DND-41 (cell line): ENCODE results near the gene GARIN5B.

Experiments
- ATAC-seq: fragments of 200-7000 bp; cut with Tn5 transposase; 3 replicates; pipeline ENCODE4 v1.9.1; 2021; ENCODE audit warnings: low read depth; ENCODE audit not compliant: insufficient read depth
- DNase-seq: peaks from one replicate; pipeline ENCODE4 v3.0.0-alpha.2; 2020
- H2AFZ ChIP-seq: 2 replicates; pipeline ENCODE4 v1.6.0; 2012; ENCODE audit warnings: low read depth, low read length
- H3K27ac ChIP-seq: 2 replicates; pipeline ENCODE4 v1.5.1; 2012; ENCODE audit warnings: low read length, inconsistent platforms
- H3K27me3 ChIP-seq: fragments of 200-600 bp; sonication (generic); 2 replicates; pipeline ENCODE4 v1.6.0; 2012; ENCODE audit warnings: low read length, mild to moderate bottlenecking, inconsistent platforms; ENCODE audit not compliant: insufficient read depth, poor library complexity
- H3K36me3 ChIP-seq: 2 replicates; pipeline ENCODE4 v1.5.1; 2012; ENCODE audit warnings: low read length, inconsistent platforms; ENCODE audit not compliant: insufficient read depth
- H3K4me1 ChIP-seq: 2 replicates; pipeline ENCODE4 v1.5.1; 2012; ENCODE audit warnings: mild to moderate bottlenecking, low read length; ENCODE audit not compliant: insufficient read depth
- H3K4me2 ChIP-seq: 2 replicates; pipeline ENCODE4 v1.6.0; 2012; ENCODE audit warnings: mild to moderate bottlenecking, moderate library complexity, low read length, inconsistent platforms; ENCODE audit not compliant: insufficient read depth
- H3K4me3 ChIP-seq, 2 experiments: fragments of 200-600 bp in 1 of 2; shearing (Covaris generic) in 1 of 2; 2 replicates each; pipeline ENCODE4 v1.5.1; 2012 to 2016; ENCODE audit warnings: inconsistent platforms in 2 of 2, low read length in 2 of 2, mild to moderate bottlenecking in 2 of 2, low read depth in 1 of 2, moderate library complexity in 1 of 2
- H3K79me2 ChIP-seq: 2 replicates; pipeline ENCODE4 v1.6.0; 2012; ENCODE audit warnings: low read length, inconsistent platforms; ENCODE audit not compliant: insufficient read depth
- H3K9ac ChIP-seq: 2 replicates; pipeline ENCODE4 v1.6.0; 2012; ENCODE audit warnings: low read depth, mild to moderate bottlenecking, inconsistent platforms, low read length, moderate library complexity
- H3K9me3 ChIP-seq: 2 replicates; pipeline ENCODE4 v1.5.1; 2012; ENCODE audit warnings: low read length, moderate library complexity, mild to moderate bottlenecking, inconsistent platforms; ENCODE audit not compliant: insufficient read depth, severe bottlenecking
- H4K20me1 ChIP-seq: 2 replicates; pipeline ENCODE4 v1.6.0; 2012; ENCODE audit warnings: low read length; ENCODE audit not compliant: insufficient read depth
- EZH2 ChIP-seq: IDR thresholded peaks from 3 replicates; pipeline ENCODE4 v1.6.1; 2012; ENCODE audit warnings: borderline replicate concordance, low read depth, mild to moderate bottlenecking, moderate library complexity, low read length, inconsistent platforms; ENCODE audit not compliant: severe bottlenecking
- TF ChIP-seq, protein P1 (sequence below): IDR thresholded peaks from 2 replicates; pipeline ENCODE4 v1.5.1; 2012; ENCODE audit warnings: borderline replicate concordance, low read length, moderate library complexity, mild to moderate bottlenecking; ENCODE audit not compliant: poor library complexity, severe bottlenecking; ENCODE audit errors: extremely low read depth

The GARIN5B gene

GRCh38 chr19:55316646-55317045 is 46.4 kb downstream of the GARIN5B start:
- H3K36me3 ChIP-seq: no peaks in the 10 kb centered on the region
- H3K9me3 ChIP-seq: no peaks in the 10 kb centered on the region
- DNase-seq (no peak), ATAC-seq (no peak)
- no peak overlapping the region for H3K4me2 ChIP-seq
- no peak overlapping the region for H3K4me3 ChIP-seq
- H3K4me1 ChIP-seq: no peaks in the 10 kb centered on the region
- no peaks in the 10 kb centered on the region for H3K79me2 ChIP-seq
- no peaks in the 10 kb centered on the region for H4K20me1 ChIP-seq
- TF ChIP-seq, protein P1, sequence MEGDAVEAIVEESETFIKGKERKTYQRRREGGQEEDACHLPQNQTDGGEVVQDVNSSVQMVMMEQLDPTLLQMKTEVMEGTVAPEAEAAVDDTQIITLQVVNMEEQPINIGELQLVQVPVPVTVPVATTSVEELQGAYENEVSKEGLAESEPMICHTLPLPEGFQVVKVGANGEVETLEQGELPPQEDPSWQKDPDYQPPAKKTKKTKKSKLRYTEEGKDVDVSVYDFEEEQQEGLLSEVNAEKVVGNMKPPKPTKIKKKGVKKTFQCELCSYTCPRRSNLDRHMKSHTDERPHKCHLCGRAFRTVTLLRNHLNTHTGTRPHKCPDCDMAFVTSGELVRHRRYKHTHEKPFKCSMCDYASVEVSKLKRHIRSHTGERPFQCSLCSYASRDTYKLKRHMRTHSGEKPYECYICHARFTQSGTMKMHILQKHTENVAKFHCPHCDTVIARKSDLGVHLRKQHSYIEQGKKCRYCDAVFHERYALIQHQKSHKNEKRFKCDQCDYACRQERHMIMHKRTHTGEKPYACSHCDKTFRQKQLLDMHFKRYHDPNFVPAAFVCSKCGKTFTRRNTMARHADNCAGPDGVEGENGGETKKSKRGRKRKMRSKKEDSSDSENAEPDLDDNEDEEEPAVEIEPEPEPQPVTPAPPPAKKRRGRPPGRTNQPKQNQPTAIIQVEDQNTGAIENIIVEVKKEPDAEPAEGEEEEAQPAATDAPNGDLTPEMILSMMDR: no peak
- TF ChIP-seq EZH2: no peak
- no peak overlapping the region for H2AFZ ChIP-seq
- H3K27ac ChIP-seq: no peak overlapping the region
- H3K27me3 ChIP-seq: no peaks in the 10 kb centered on the region
- no peak overlapping the region for H3K9ac ChIP-seq

DNA sequence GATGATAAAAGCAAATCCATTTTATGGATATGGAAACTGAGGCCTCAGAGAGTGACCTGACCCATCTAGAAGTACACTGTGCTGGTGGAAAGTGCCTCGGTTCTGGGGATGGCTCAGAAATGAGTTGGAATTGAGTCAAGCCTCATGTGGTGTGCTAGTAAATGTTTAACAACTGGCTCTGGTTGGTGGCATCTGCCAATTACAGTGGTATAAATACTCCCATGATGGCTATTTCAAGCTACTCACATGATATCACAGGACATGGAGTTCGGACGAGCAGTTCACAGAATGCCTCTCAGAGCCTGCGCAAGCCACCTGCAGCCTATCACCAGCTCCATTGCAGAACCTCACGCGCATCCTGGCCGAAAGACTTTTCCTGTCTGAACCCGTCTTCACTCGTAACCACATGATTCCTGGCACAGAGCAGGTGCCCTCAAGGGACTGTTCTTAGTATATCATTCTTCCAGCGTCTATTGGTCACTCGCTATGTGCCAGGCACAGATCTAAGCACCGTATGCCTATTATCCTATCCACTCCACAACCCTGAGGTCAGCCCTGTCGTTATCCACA is 47.0 kb downstream of the GARIN5B start:
- ATAC-seq (no peak), DNase-seq (no peak)
- no peaks in the 10 kb centered on the region for H3K27me3 ChIP-seq
- H3K27ac ChIP-seq: no peak overlapping the region
- TF ChIP-seq EZH2: no peak
- no peaks in the 10 kb centered on the region for H3K4me1 ChIP-seq
- H3K79me2 ChIP-seq: no peaks in the 10 kb centered on the region
- no peaks in the 10 kb centered on the region for H3K36me3 ChIP-seq
- no peak overlapping the region for H3K9ac ChIP-seq
- no peak overlapping the region for H2AFZ ChIP-seq
- H3K4me3 ChIP-seq: no peak overlapping the region
- no peaks in the 10 kb centered on the region for H4K20me1 ChIP-seq
- no peak overlapping the region for H3K4me2 ChIP-seq
- no peaks in the 10 kb centered on the region for H3K9me3 ChIP-seq

DNA sequence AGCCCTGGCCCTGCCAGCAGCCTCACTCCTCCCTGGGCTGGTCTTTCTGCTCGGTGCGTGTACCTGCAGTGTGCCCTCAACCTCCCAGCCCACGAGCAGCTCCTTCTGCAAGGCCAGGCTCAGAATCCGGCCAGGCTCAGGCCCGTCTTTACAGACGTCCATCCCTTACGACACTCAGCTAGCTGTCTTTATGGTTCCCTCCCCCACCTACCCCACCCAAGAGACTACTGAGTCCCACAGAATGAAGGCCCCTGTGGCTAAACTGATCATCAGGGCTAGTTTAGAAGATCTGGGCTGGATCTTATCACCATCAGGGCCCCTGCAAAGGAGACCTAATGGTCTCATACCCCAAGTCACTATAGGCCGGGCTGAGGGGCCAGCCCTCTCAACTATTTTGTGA is 48.7 kb downstream of the GARIN5B start:
- H3K36me3 ChIP-seq: peaks cover 2% of the 10 kb centered on the region; the same call in 1 of the 2 replicates
- TF ChIP-seq, protein P1: no peak
- no peak for TF ChIP-seq EZH2
- no peaks in the 10 kb centered on the region for H3K27me3 ChIP-seq
- H3K4me2 ChIP-seq: no peak overlapping the region
- no peak overlapping the region for H2AFZ ChIP-seq
- H3K9me3 ChIP-seq: no peaks in the 10 kb centered on the region
- no peaks in the 10 kb centered on the region for H3K79me2 ChIP-seq
- H3K4me3 ChIP-seq: no peak overlapping the region
- H4K20me1 ChIP-seq: no peaks in the 10 kb centered on the region
- ATAC-seq (no peak), DNase-seq (no peak)
- H3K9ac ChIP-seq: no peak overlapping the region
- no peak overlapping the region for H3K27ac ChIP-seq
- H3K4me1 ChIP-seq: no peaks in the 10 kb centered on the region

GRCh38 chr19:55312621-55313512 is 50.2 kb downstream of the GARIN5B start:
- Histone ChIP-seq H3K4me1 (no peaks in the 10 kb centered on the region), H3K4me2 (no peak overlapping the region), H3K36me3 (peaks cover 9% of the 10 kb centered on the region; the same call in 1 of the 2 replicates), H3K27me3 (no peaks in the 10 kb centered on the region), H3K4me3 (no peak overlapping the region), H2AFZ (no peak overlapping the region), H3K79me2 (no peaks in the 10 kb centered on the region), H3K9ac (no peak overlapping the region), H3K9me3 (no peaks in the 10 kb centered on the region), H4K20me1 (no peaks in the 10 kb centered on the region), H3K27ac (no peak overlapping the region)
- no peak for TF ChIP-seq EZH2
- TF ChIP-seq, protein P1: no peak
- DNase-seq (no peak), ATAC-seq (no peak)
